Activated CD8-positive, alpha-beta T cell treated with anti-CD3 and anti-CD28 coated beads for 36 hours (primary cell): ENCODE results near the gene STK17A. TPM values are rescaled to one million over a fixed set of nuclear protein-coding genes. Genes with fewer than 3 reads are reported as not detected.
"Not testable (repeated sequence)": the region's sequence is repeated elsewhere in the genome, so short reads cannot be mapped to it uniquely, and the experiment has no call there.

ENCODE experiments used
- ATAC-seq: fragments of 200-7000 bp; cut with Tn5 transposase; one replicate; pipeline ENCODE4 v1.10.0; 2021; ENCODE audit warnings: mild to moderate bottlenecking, moderate library complexity
- CTCF ChIA-PET: fragments of 350-600 bp; sonication (Branson Sonifier 250); formaldehyde crosslinking; loops from one replicate; lab custom pipeline; 2021; ENCODE audit warnings: antibody characterized with exemption; lab: Charles Lee
- POLR2A ChIA-PET: fragments of 350-600 bp; sonication (Branson Sonifier 250); formaldehyde crosslinking; loops from one replicate; lab custom pipeline; 2021; ENCODE audit warnings: antibody characterized with exemption; lab: Charles Lee
- DNase-seq: peaks from one replicate; pipeline ENCODE4 v3.0.0-alpha.2; 2020
- H3K27ac Mint-ChIP-seq: one replicate; pipeline ENCODE4 v1.8.0; 2021; ENCODE audit warnings: mild to moderate bottlenecking, mixed read lengths
- H3K27me3 Mint-ChIP-seq: one replicate; pipeline ENCODE4 v1.8.0; 2021; ENCODE audit warnings: mixed read lengths
- H3K36me3 Mint-ChIP-seq: one replicate; pipeline ENCODE4 v1.8.0; 2021; ENCODE audit warnings: low read depth, mixed read lengths
- H3K4me1 Mint-ChIP-seq: one replicate; pipeline ENCODE4 v1.8.0; 2021; ENCODE audit warnings: low read depth, mixed read lengths
- H3K4me3 Mint-ChIP-seq: one replicate; pipeline ENCODE4 v1.8.0; 2021; ENCODE audit warnings: mild to moderate bottlenecking, moderate library complexity, mixed read lengths
- H3K9me3 Mint-ChIP-seq: one replicate; pipeline ENCODE4 v1.8.0; 2021; ENCODE audit warnings: mixed read lengths
- CTCF ChIP-seq: fragments of 200-600 bp; IDR thresholded peaks from one replicate; pipeline ENCODE4 v1.8.0; 2022; ENCODE audit warnings: antibody characterized with exemption, mild to moderate bottlenecking
- intact Hi-C: fragments of 100-400 bp; cut with micrococcal nuclease; formaldehyde crosslinking; loops from one replicate; pipeline ENCODE4 v1.10.0; 2022
- total RNA-seq, 2 experiments: library from RNA; stranded (reverse); gene quantifications; one replicate each; pipeline ENCODE4 v1.2.3, GENCODE V29; 2021

STK17A gene
- total RNA-seq, 2 experiments from 2014 or later: 42.4 to 46.1 TPM

GRCh38 chr7:43669286-43670081 lies 86.6 kb downstream of the STK17A start:
- Mint-ChIP-seq H3K4me3 (peak overlapping the region; percentile 75), H3K36me3 (peaks cover 73% of the 10 kb centered on the region), H3K4me1 (peaks cover 79% of the 10 kb centered on the region), H3K27ac (peak overlapping the region; percentile 97), H3K9me3 (peaks cover 42% of the 10 kb centered on the region), H3K27me3 (no peaks in the 10 kb centered on the region)
- TF ChIP-seq CTCF: no peak
- DNase-seq: peak; percentile 95
- POLR2A ChIA-PET: interaction anchor here (0.6 to 1.6 kb wide), 8 partner anchors 10 to 88 kb away, joined by 3 to 7 read pairs (median 4); partner anchors contain the start of genes COA1 and STK17A
- peak; percentile 85 for ATAC-seq
- CTCF ChIA-PET: interaction anchor here (0.9 to 3.7 kb wide), 6 partner anchors 9 to 87 kb away, joined by 3 to 14 read pairs (median 4); partner anchors contain the start of gene STK17A
- intact Hi-C loops: no loop called here

- TF ChIP-seq CTCF: no peak
- Mint-ChIP-seq H3K36me3 (peaks cover 66% of the 10 kb centered on the region), H3K27me3 (no peaks in the 10 kb centered on the region), H3K9me3 (peaks cover 41% of the 10 kb centered on the region), H3K27ac (peak overlapping the region; percentile 42), H3K4me3 (no peak overlapping the region), H3K4me1 (peaks cover 75% of the 10 kb centered on the region)
- ChIA-PET CTCF (no interaction called here), POLR2A (no interaction called here)
- intact Hi-C loops: no loop called here
- ATAC-seq: no peak
- DNase-seq: no peak
Observed at GRCh38 chr7:43671521-43671920, 88.6 kb downstream of the STK17A start.

- H3K4me1 Mint-ChIP-seq: peaks cover 82% of the 10 kb centered on the region
- intact Hi-C loops: not testable (repeated sequence)
Observed at GRCh38 chr7:43673243-43673976, 90.5 kb downstream of the STK17A start.

GRCh38 chr7:43674559-43675436 lies 91.9 kb downstream of the STK17A start:
- DNase-seq (no peak), ATAC-seq (no peak)
- H3K27me3 Mint-ChIP-seq: no peaks in the 10 kb centered on the region
- H3K4me3 Mint-ChIP-seq: no peak overlapping the region
- H3K9me3 Mint-ChIP-seq: peaks cover 30% of the 10 kb centered on the region
- CTCF ChIA-PET: interaction anchor here (2.3 kb wide), 1 partner anchor 92 kb away, joined by 12 read pairs; the partner anchor contains the start of gene STK17A
- peak overlapping the region; percentile 48 for H3K27ac Mint-ChIP-seq
- TF ChIP-seq CTCF: no peak
- intact Hi-C loops: no loop called here
- peaks cover 56% of the 10 kb centered on the region for H3K36me3 Mint-ChIP-seq
- H3K4me1 Mint-ChIP-seq: peaks cover 79% of the 10 kb centered on the region
- POLR2A ChIA-PET: interaction anchor here (0.6 kb wide), 1 partner anchor 798 kb away, joined by 4 read pairs; no protein-coding TSS in a partner anchor

More at GRCh38 chr7:43673243-43673976, 90.5 kb downstream of the STK17A start:
- DNase-seq, H3K27me3 Mint-ChIP-seq, ATAC-seq, H3K4me3 Mint-ChIP-seq, POLR2A ChIA-PET, H3K27ac Mint-ChIP-seq: not testable (repeated sequence)
- peaks cover 32% of the 10 kb centered on the region for H3K9me3 Mint-ChIP-seq
- peaks cover 53% of the 10 kb centered on the region for H3K36me3 Mint-ChIP-seq
- CTCF ChIA-PET: interaction anchor here (2.3 kb wide), 1 partner anchor 91 kb away, joined by 12 read pairs; the partner anchor contains the start of gene STK17A

Other genes with a start within 250 kb of the STK17A start
- gene COA1, start 146.4 kb downstream of the STK17A start, total RNA-seq: 10 to 100 TPM; 78.8 to 85.6 TPM
- gene BLVRA, start 175.6 kb downstream of the STK17A start, total RNA-seq: 10 to 100 TPM; 30.9 to 34.2 TPM